ENCODE data around the gene GOLT1A. TPM values are rescaled to one million over a fixed set of nuclear protein-coding genes. Genes with fewer than 3 reads are reported as not detected.

GOLT1A gene
- total RNA-seq, 1 experiment from 2014 or later, result 0.49 TPM

DNA sequence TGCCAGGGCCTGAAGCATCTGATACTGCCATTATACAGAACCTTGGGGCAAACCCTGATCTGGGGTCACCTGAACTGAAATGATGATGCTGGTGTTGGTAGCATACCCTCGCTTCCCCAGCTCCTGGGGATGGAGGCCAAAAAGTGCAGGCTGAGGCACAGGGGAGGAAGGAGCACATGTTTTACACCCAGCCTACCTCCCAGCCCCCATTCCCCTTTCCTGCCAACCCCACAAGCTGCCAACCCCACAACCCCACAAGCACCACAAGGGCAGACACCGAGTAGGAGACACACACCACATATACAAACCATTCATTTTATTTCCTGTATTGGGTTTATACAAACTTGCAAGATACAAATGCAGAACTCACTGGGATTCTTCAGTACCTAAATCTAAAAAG is 4.8 kb upstream of the GOLT1A start:
- in situ Hi-C loops (cut with HindIII; ENCODE audit: low pct_unique_long_range_greater_than_20kb, low sequenced_read_pairs), result no loop called here
- ChIA-PET POLR2A (interaction anchor here (0.7 kb wide), 2 partner anchors 18 to 681 kb away, joined by 3 to 5 read pairs; no protein-coding TSS in a partner anchor), CTCF (no interaction called here)

DNA sequence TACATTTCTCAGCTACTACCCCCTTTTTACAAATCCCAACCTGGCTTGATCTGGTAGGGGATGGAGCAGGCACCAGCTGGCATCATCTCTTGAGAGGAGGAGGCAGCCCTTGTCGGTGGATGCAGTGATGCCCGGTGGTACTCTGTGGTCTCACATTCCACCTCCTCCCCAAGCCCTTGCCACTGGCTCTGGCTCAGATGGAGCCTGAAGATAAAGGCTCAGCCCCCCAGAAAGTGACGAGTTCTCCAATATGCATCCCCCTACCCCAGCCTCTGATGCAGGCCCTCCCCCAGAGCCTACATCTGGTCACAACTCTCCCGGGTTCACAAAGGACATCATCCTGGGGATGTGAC is 3.8 kb upstream of the GOLT1A start:
- H3K27ac ChIP-seq (ENCODE audit: low read length), result no peak overlapping the region
- in situ Hi-C loops (cut with HindIII; ENCODE audit: low pct_unique_long_range_greater_than_20kb, low sequenced_read_pairs), result no loop called here
- no peak overlapping the region for H3K4me3 ChIP-seq (ENCODE audit: low read depth in 2 of 2, low read length in 2 of 2)
- no peaks in the 10 kb centered on the region; the same call in 1 of the 2 replicates for H3K36me3 ChIP-seq (ENCODE audit: control insufficient read depth, insufficient read depth, low read length)
- no peak for ATAC-seq
- ChIA-PET POLR2A (no interaction called here), CTCF (no interaction called here)
- DNase-seq (ENCODE audit: low read depth, low spot score), result no peak
- H3K9me3 ChIP-seq (ENCODE audit: control insufficient read depth, insufficient read depth, low read depth, low read length), result no peaks in the 10 kb centered on the region
- peaks cover 3% of the 10 kb centered on the region; the same call in 1 of the 2 replicates for H3K27me3 ChIP-seq (ENCODE audit: control insufficient read depth, insufficient read depth, low read length)
- TF ChIP-seq TCF7L2 (IDR thresholded peaks at IDR 0.05; ENCODE audit: low read depth, low read length), result no peak
- no peak for TF ChIP-seq POLR2AphosphoS5 (IDR thresholded peaks at IDR 0.05; ENCODE audit: low read depth, low read length)
- TF ChIP-seq, protein P1, sequence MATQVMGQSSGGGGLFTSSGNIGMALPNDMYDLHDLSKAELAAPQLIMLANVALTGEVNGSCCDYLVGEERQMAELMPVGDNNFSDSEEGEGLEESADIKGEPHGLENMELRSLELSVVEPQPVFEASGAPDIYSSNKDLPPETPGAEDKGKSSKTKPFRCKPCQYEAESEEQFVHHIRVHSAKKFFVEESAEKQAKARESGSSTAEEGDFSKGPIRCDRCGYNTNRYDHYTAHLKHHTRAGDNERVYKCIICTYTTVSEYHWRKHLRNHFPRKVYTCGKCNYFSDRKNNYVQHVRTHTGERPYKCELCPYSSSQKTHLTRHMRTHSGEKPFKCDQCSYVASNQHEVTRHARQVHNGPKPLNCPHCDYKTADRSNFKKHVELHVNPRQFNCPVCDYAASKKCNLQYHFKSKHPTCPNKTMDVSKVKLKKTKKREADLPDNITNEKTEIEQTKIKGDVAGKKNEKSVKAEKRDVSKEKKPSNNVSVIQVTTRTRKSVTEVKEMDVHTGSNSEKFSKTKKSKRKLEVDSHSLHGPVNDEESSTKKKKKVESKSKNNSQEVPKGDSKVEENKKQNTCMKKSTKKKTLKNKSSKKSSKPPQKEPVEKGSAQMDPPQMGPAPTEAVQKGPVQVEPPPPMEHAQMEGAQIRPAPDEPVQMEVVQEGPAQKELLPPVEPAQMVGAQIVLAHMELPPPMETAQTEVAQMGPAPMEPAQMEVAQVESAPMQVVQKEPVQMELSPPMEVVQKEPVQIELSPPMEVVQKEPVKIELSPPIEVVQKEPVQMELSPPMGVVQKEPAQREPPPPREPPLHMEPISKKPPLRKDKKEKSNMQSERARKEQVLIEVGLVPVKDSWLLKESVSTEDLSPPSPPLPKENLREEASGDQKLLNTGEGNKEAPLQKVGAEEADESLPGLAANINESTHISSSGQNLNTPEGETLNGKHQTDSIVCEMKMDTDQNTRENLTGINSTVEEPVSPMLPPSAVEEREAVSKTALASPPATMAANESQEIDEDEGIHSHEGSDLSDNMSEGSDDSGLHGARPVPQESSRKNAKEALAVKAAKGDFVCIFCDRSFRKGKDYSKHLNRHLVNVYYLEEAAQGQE (IDR thresholded peaks at IDR 0.05; ENCODE audit: insufficient read depth in 1 of 2, low read depth in 2 of 2, low read length in 1 of 2), result no peak
- no peak for TF ChIP-seq SIN3A (IDR thresholded peaks at IDR 0.05; ENCODE audit: borderline replicate concordance, insufficient read depth, low read depth, low read length)
- TF ChIP-seq, protein P2, sequence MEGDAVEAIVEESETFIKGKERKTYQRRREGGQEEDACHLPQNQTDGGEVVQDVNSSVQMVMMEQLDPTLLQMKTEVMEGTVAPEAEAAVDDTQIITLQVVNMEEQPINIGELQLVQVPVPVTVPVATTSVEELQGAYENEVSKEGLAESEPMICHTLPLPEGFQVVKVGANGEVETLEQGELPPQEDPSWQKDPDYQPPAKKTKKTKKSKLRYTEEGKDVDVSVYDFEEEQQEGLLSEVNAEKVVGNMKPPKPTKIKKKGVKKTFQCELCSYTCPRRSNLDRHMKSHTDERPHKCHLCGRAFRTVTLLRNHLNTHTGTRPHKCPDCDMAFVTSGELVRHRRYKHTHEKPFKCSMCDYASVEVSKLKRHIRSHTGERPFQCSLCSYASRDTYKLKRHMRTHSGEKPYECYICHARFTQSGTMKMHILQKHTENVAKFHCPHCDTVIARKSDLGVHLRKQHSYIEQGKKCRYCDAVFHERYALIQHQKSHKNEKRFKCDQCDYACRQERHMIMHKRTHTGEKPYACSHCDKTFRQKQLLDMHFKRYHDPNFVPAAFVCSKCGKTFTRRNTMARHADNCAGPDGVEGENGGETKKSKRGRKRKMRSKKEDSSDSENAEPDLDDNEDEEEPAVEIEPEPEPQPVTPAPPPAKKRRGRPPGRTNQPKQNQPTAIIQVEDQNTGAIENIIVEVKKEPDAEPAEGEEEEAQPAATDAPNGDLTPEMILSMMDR (IDR thresholded peaks at IDR 0.05), result no peak
- no TSS peak for BruUV-seq (replicated peaks)
- intact Hi-C loops (cut with micrococcal nuclease; ENCODE audit: unreplicated experiment), result no loop called here
- H3K4me1 ChIP-seq (ENCODE audit: control insufficient read depth, insufficient read depth, low read length), result no peaks in the 10 kb centered on the region

More for the DNA sequence above, 4.8 kb upstream of the GOLT1A start:
- TF ChIP-seq, protein P2 (IDR thresholded peaks at IDR 0.05), result no peak
- TF ChIP-seq SIN3A (IDR thresholded peaks at IDR 0.05; ENCODE audit: borderline replicate concordance, insufficient read depth, low read depth, low read length) (no peak), TCF7L2 (IDR thresholded peaks at IDR 0.05; ENCODE audit: low read depth, low read length) (no peak), POLR2AphosphoS5 (IDR thresholded peaks at IDR 0.05; ENCODE audit: low read depth, low read length) (no peak)
- TF ChIP-seq, protein P1 (IDR thresholded peaks at IDR 0.05; ENCODE audit: insufficient read depth in 1 of 2, low read depth in 2 of 2, low read length in 1 of 2), result no peak
- BruUV-seq (replicated peaks), result no TSS peak
- H3K4me1 ChIP-seq (ENCODE audit: control insufficient read depth, insufficient read depth, low read length), result no peaks in the 10 kb centered on the region
- H3K9me3 ChIP-seq (ENCODE audit: control insufficient read depth, insufficient read depth, low read depth, low read length), result no peaks in the 10 kb centered on the region
- no peaks in the 10 kb centered on the region; the same call in 1 of the 2 replicates for H3K36me3 ChIP-seq (ENCODE audit: control insufficient read depth, insufficient read depth, low read length)
- intact Hi-C loops (cut with micrococcal nuclease; ENCODE audit: unreplicated experiment), result no loop called here
- no peak overlapping the region for H3K4me3 ChIP-seq (ENCODE audit: low read depth in 2 of 2, low read length in 2 of 2)
- DNase-seq (ENCODE audit: low read depth, low spot score) (no peak), ATAC-seq (no peak)
- H3K27ac ChIP-seq (ENCODE audit: low read length), result no peak overlapping the region
- no peaks in the 10 kb centered on the region for H3K27me3 ChIP-seq (ENCODE audit: control insufficient read depth, insufficient read depth, low read length)
